Activated CD8-positive, alpha-beta T cell treated with anti-CD3 and anti-CD28 coated beads, Interleukin-2, amount 10 ng/mL, durations not matched to agents 7 days and 5 days (primary cell): ENCODE measurements around the gene SRP68. TPM values are rescaled to one million over a fixed set of nuclear protein-coding genes. Genes with fewer than 3 reads are reported as not detected.
A peak's percentile ranks its signal among the peaks of the same experiment; 100 is the strongest.

Experiments used
- ATAC-seq: fragments of 150-1000 bp; cut with Tn5 transposase; one replicate; pipeline ENCODE4 v1.10.0; 2021; ENCODE audit warnings: moderate library complexity
- CTCF ChIA-PET: fragments of 350-600 bp; sonication (Branson Sonifier 250); formaldehyde crosslinking; loops from one replicate; lab custom pipeline; 2021; ENCODE audit warnings: antibody characterized with exemption; lab: Charles Lee
- POLR2A ChIA-PET: fragments of 350-600 bp; sonication (Branson Sonifier 250); formaldehyde crosslinking; loops from one replicate; lab custom pipeline; 2021; ENCODE audit warnings: antibody characterized with exemption; lab: Charles Lee
- DNase-seq: peaks from one replicate; pipeline ENCODE4 v3.0.0-alpha.2; 2020
- H3K27ac Mint-ChIP-seq: one replicate; pipeline ENCODE4 v1.8.0; 2021; ENCODE audit warnings: mild to moderate bottlenecking, mixed read lengths
- H3K27me3 Mint-ChIP-seq: one replicate; pipeline ENCODE4 v1.8.0; 2021; ENCODE audit warnings: low read depth, mixed read lengths
- H3K36me3 Mint-ChIP-seq: one replicate; pipeline ENCODE4 v1.8.0; 2021; ENCODE audit warnings: low read depth, mixed read lengths
- H3K4me1 Mint-ChIP-seq: one replicate; pipeline ENCODE4 v1.8.0; 2021; ENCODE audit warnings: low read depth, mixed read lengths
- H3K4me3 Mint-ChIP-seq: one replicate; pipeline ENCODE4 v1.8.0; 2021; ENCODE audit warnings: mild to moderate bottlenecking, mixed read lengths
- H3K9me3 Mint-ChIP-seq: one replicate; pipeline ENCODE4 v1.8.0; 2022; ENCODE audit warnings: mixed read lengths; ENCODE audit not compliant: insufficient read depth
- total RNA-seq, 2 experiments: library from RNA; stranded (reverse); gene quantifications; one replicate each; pipeline ENCODE4 v1.2.3, GENCODE V29; 2021

Gene SRP68
- total RNA-seq, 2 experiments from 2014 or later = 85.1 to 86.0 TPM

- Mint-ChIP-seq H3K4me1 (peaks cover 30% of the 10 kb centered on the region), H3K27me3 (no peaks in the 10 kb centered on the region), H3K36me3 (peaks cover 28% of the 10 kb centered on the region), H3K27ac (peak within 1 kb of the TSS; percentile 98), H3K4me3 (peak within 1 kb of the TSS; percentile 97), H3K9me3 (no peaks in the 10 kb centered on the region)
- DNase-seq (peak; percentile 94), ATAC-seq (peak; percentile 90)
- ChIA-PET POLR2A (interaction anchor here (0.9 to 2.9 kb wide), 18 partner anchors 10 to 208 kb away, joined by 3 to 18 read pairs (median 4); partner anchors contain the start of genes UBALD2 and ZACN), CTCF (interaction anchor here (0.5 to 2.5 kb wide), 13 partner anchors 8 to 196 kb away, joined by 3 to 17 read pairs (median 4); partner anchors contain the start of gene CDK3)
Observed at GRCh38 chr17:76103274-76104139, 31.2 kb upstream of the SRP68 start, which contains the start of gene EXOC7. Gene EXOC7 (minus strand): TSS chr17:76103787. CDS start chr17:76103692, 95 bp downstream.

- H3K27me3 Mint-ChIP-seq = no peaks in the 10 kb centered on the region
- H3K4me1 Mint-ChIP-seq = peaks cover 30% of the 10 kb centered on the region
- H3K27ac Mint-ChIP-seq = peak overlapping the region; percentile 98
- ChIA-PET POLR2A (interaction anchor here (0.8 to 2.9 kb wide), 14 partner anchors 10 to 207 kb away, joined by 3 to 18 read pairs (median 4); partner anchors contain the start of genes UBALD2 and ZACN), CTCF (interaction anchor here (0.9 to 2.5 kb wide), 9 partner anchors 9 to 196 kb away, joined by 3 to 17 read pairs (median 6); partner anchors contain the start of gene CDK3)
- no peaks in the 10 kb centered on the region for H3K9me3 Mint-ChIP-seq
- DNase-seq (no peak), ATAC-seq (no peak)
- peaks cover 29% of the 10 kb centered on the region for H3K36me3 Mint-ChIP-seq
- peak overlapping the region; percentile 97 for H3K4me3 Mint-ChIP-seq
Observed at GRCh38 chr17:76102944-76103273, 30.6 kb upstream of the SRP68 start.

DNA sequence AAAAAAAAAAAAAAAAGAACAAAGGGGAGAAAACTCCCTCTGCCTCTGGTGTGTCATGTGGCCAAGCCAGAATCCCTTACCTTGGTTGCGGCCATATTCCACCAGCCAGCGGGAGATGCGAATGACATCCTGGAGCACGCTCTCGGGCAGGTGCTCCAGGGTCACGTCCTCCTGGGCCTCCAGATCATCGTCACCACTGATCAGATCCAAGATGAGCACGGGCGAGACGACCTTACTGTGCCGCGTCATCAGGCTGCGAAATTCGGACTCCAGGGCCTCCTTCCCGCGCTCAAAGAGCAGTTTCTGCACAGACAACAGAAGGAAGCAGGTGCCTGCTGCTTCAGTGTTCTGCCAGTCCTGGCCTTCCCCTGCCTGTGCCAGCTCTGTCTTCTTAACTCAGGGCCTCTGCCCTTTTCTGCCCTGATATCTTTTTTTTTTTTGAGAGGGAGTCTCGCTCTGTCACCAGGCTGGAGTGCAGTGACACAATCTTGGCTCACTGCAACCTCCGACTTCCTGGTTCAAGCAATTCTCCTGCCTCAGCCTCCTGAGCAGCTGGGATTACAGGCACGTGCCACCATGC is 25.5 kb upstream of the SRP68 start:
- Mint-ChIP-seq H3K4me1 (peaks cover 18% of the 10 kb centered on the region), H3K4me3 (no peak overlapping the region), H3K27me3 (no peaks in the 10 kb centered on the region), H3K36me3 (peaks cover 51% of the 10 kb centered on the region), H3K27ac (no peak overlapping the region), H3K9me3 (no peaks in the 10 kb centered on the region)
- no peak for DNase-seq
- ChIA-PET CTCF (no interaction called here), POLR2A (no interaction called here)
- ATAC-seq = no peak

- DNase-seq (no peak), ATAC-seq (no peak)
- no peak overlapping the region for H3K4me3 Mint-ChIP-seq
- no peaks in the 10 kb centered on the region for H3K27me3 Mint-ChIP-seq
- peaks cover 47% of the 10 kb centered on the region for H3K36me3 Mint-ChIP-seq
- peaks cover 5% of the 10 kb centered on the region for H3K4me1 Mint-ChIP-seq
- no peaks in the 10 kb centered on the region for H3K9me3 Mint-ChIP-seq
- ChIA-PET CTCF (interaction anchor here (1.0 to 1.4 kb wide), 4 partner anchors 8 to 184 kb away, joined by 3 to 7 read pairs (median 4); partner anchors contain the start of gene EXOC7), POLR2A (interaction anchor here (1.0 kb wide), 1 partner anchor 8 kb away, joined by 3 read pairs; no protein-coding TSS in a partner anchor)
- no peak overlapping the region for H3K27ac Mint-ChIP-seq
Observed at GRCh38 chr17:76095943-76096342, 23.6 kb upstream of the SRP68 start.

- ATAC-seq = no peak
- H3K4me1 Mint-ChIP-seq = peaks cover 2% of the 10 kb centered on the region
- H3K36me3 Mint-ChIP-seq = peaks cover 37% of the 10 kb centered on the region
- no peak for DNase-seq
- H3K9me3 Mint-ChIP-seq = no peaks in the 10 kb centered on the region
- no peak overlapping the region for H3K4me3 Mint-ChIP-seq
- ChIA-PET CTCF (no interaction called here), POLR2A (no interaction called here)
- no peaks in the 10 kb centered on the region for H3K27me3 Mint-ChIP-seq
- no peak overlapping the region for H3K27ac Mint-ChIP-seq
Observed at GRCh38 chr17:76094046-76094445, 21.7 kb upstream of the SRP68 start.

DNA sequence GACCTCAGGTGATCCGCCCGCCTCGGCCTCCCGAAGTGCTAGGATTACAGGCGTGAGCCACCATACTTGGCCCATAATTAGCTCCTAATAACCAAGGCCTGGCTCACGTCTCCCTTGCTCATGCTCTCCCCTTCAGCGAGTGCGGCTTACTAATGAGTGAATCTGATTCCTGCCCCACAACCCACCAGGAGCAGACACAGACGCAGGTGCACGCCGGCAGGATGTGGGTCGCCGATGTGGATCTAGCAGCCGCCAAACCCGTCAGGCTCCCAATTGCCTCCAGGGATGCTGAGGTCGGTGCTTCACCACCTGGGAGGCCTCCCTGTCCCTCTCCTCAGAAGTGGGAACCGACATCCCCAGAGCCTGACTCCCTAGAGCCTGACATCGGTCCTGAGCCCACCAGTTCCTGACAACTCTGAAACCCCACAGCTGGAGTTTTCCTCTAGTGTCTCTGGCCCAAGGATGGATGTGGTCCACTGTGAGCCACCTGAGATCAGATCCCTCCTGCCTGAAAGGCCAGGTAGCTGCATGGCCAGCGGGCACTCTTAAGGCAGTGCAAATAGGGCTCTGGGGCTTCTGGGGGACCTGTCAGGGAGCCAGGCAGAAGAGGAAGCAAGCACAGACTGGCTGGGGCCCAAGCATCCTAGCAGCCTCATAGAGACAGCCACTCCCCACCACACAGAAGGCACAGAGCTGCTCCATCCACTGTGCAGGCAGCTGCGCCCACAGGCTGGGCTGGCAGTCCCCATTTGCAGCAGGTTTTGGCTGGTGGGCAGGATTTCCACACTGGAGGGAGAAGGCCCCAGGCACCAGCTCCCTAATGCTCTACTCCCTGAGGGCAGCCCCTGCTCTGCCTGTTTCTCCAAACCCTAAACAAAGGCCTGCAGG is 20.5 kb upstream of the SRP68 start:
- ChIA-PET POLR2A (interaction anchor here (0.7 to 2.2 kb wide), 3 partner anchors 11 to 15 kb away, joined by 4 to 8 read pairs (median 5); partner anchors contain the start of gene EXOC7), CTCF (interaction anchor here (0.7 kb wide), 1 partner anchor 292 kb away, joined by 3 read pairs; the partner anchor contains the start of gene SPHK1)
- no peak for ATAC-seq
- DNase-seq = no peak
- no peaks in the 10 kb centered on the region for H3K27me3 Mint-ChIP-seq
- no peak overlapping the region for H3K4me3 Mint-ChIP-seq
- no peaks in the 10 kb centered on the region for H3K9me3 Mint-ChIP-seq
- H3K36me3 Mint-ChIP-seq = peaks cover 39% of the 10 kb centered on the region
- H3K4me1 Mint-ChIP-seq = peaks cover 2% of the 10 kb centered on the region
- peak overlapping the region; percentile 46 for H3K27ac Mint-ChIP-seq

- POLR2A ChIA-PET = interaction anchor here (1.1 to 2.2 kb wide), 3 partner anchors 11 to 14 kb away, joined by 4 to 8 read pairs (median 4); partner anchors contain the start of gene EXOC7
- H3K4me3 Mint-ChIP-seq = no peak overlapping the region
- H3K9me3 Mint-ChIP-seq = no peaks in the 10 kb centered on the region
- peaks cover 33% of the 10 kb centered on the region for H3K36me3 Mint-ChIP-seq
- no peaks in the 10 kb centered on the region for H3K27me3 Mint-ChIP-seq
- DNase-seq = no peak
- CTCF ChIA-PET = interaction anchor here (0.7 kb wide), 1 partner anchor 293 kb away, joined by 3 read pairs; the partner anchor contains the start of gene SPHK1
- peak overlapping the region; percentile 62 for H3K27ac Mint-ChIP-seq
- peak; percentile 25 for ATAC-seq
- H3K4me1 Mint-ChIP-seq = peaks cover 2% of the 10 kb centered on the region
Observed at GRCh38 chr17:76091526-76092286, 19.4 kb upstream of the SRP68 start.

DNA sequence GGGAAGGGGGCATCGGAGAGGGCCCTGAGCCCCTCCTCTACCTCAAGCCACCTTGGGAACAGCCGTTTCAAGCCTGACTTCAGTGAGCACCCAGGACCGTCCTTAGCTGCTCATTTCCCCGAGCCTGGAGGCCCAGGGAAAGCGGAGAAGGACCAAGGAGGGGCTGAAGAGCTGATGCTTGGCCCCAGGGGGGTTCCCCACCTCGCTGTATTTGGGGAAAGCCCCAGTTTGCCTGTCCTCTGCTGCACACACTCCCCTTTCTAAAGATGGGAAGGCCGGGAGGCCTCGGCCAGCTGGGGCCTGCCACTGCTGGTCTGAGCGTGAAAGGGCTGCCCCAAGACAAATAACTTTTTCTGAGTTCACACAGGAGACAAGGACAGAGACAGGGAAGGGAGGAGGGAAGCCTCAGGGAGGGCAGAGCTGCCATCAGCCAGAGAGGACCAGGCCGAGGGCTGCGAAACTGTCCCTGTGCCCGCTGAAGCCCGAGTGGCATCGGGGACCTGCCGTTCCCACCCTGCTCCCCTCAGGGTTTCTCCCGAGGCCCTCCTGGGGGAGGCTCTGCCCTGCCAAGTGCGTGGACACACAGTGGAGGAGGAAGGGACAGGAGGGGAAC is 18.3 kb upstream of the SRP68 start:
- ChIA-PET POLR2A (interaction anchor here (0.6 to 1.1 kb wide), 3 partner anchors 13 to 45 kb away, joined by 3 to 4 read pairs (median 4); partner anchors contain the start of gene EXOC7), CTCF (no interaction called here)
- DNase-seq (no peak), ATAC-seq (no peak)
- Mint-ChIP-seq H3K27ac (no peak overlapping the region), H3K4me1 (peaks cover 2% of the 10 kb centered on the region), H3K36me3 (peaks cover 30% of the 10 kb centered on the region), H3K9me3 (no peaks in the 10 kb centered on the region), H3K4me3 (no peak overlapping the region), H3K27me3 (no peaks in the 10 kb centered on the region)

GRCh38 chr17:76089680-76090516 is 17.6 kb upstream of the SRP68 start:
- Mint-ChIP-seq H3K9me3 (no peaks in the 10 kb centered on the region), H3K27ac (no peak overlapping the region), H3K4me3 (no peak overlapping the region), H3K36me3 (peaks cover 31% of the 10 kb centered on the region), H3K4me1 (peaks cover 2% of the 10 kb centered on the region), H3K27me3 (no peaks in the 10 kb centered on the region)
- ChIA-PET POLR2A (interaction anchor here (0.6 to 1.1 kb wide), 4 partner anchors 11 to 450 kb away, joined by 3 to 4 read pairs (median 4); partner anchors contain the start of genes EXOC7 and ZACN), CTCF (interaction anchor here (0.9 kb wide), 1 partner anchor 190 kb away, joined by 4 read pairs; no protein-coding TSS in a partner anchor)
- ATAC-seq (no peak), DNase-seq (no peak)
